ENCODE data around the gene VWA5A.
"Not testable (repeated sequence)": the region's sequence is repeated elsewhere in the genome, so short reads cannot be mapped to it uniquely, and the experiment has no call there.

VWA5A gene

GRCh38 chr11:124119103-124119502 is 3.9 kb downstream of the VWA5A start:
- Histone ChIP-seq H3K27ac (no peak overlapping the region), H3K4me3 (IDR thresholded peaks at IDR 0.05; ENCODE audit: insufficient read depth, low read depth, low read length) (no peak overlapping the region), H3K9ac (no peak overlapping the region), H3K36me3 (ENCODE audit: insufficient read depth) (no peaks in the 10 kb centered on the region), H3K27me3 (ENCODE audit: insufficient read depth, low read depth) (no peaks in the 10 kb centered on the region), H3K79me2 (ENCODE audit: insufficient read depth, low read depth) (no peaks in the 10 kb centered on the region), H4K20me1 (ENCODE audit: insufficient read depth) (no peaks in the 10 kb centered on the region), H3K4me2 (no peak overlapping the region), H3K4me1 (ENCODE audit: low read depth, poor library complexity, severe bottlenecking) (peaks cover 3% of the 10 kb centered on the region), H2AFZ (ENCODE audit: low read depth) (no peak overlapping the region)
- TF ChIP-seq CTCF (conservative IDR thresholded peaks at IDR 0.05; ENCODE audit: low read depth, low read length) = no peak

GRCh38 chr11:124120891-124121290 is 5.6 kb downstream of the VWA5A start:
- Histone ChIP-seq H3K4me1 (ENCODE audit: low read depth, poor library complexity, severe bottlenecking) (peaks cover 3% of the 10 kb centered on the region), H2AFZ (ENCODE audit: low read depth) (no peak overlapping the region), H3K27ac (no peak overlapping the region), H3K9ac (no peak overlapping the region), H3K4me2 (no peak overlapping the region), H3K27me3 (ENCODE audit: insufficient read depth, low read depth) (no peaks in the 10 kb centered on the region), H3K36me3 (ENCODE audit: insufficient read depth) (no peaks in the 10 kb centered on the region), H3K4me3 (IDR thresholded peaks at IDR 0.05; ENCODE audit: insufficient read depth, low read depth, low read length) (no peak overlapping the region), H3K79me2 (ENCODE audit: insufficient read depth, low read depth) (no peaks in the 10 kb centered on the region), H4K20me1 (ENCODE audit: insufficient read depth) (no peaks in the 10 kb centered on the region)
- no peak for TF ChIP-seq CTCF (conservative IDR thresholded peaks at IDR 0.05; ENCODE audit: low read depth, low read length)

GRCh38 chr11:124122123-124122522 is 6.9 kb downstream of the VWA5A start:
- no peak overlapping the region for H3K4me3 ChIP-seq (IDR thresholded peaks at IDR 0.05; ENCODE audit: insufficient read depth, low read depth, low read length)
- no peaks in the 10 kb centered on the region for H4K20me1 ChIP-seq (ENCODE audit: insufficient read depth)
- TF ChIP-seq CTCF (conservative IDR thresholded peaks at IDR 0.05; ENCODE audit: low read depth, low read length) = no peak
- H3K79me2 ChIP-seq (ENCODE audit: insufficient read depth, low read depth) = no peaks in the 10 kb centered on the region
- H3K27ac ChIP-seq = no peak overlapping the region
- H3K36me3 ChIP-seq (ENCODE audit: insufficient read depth) = no peaks in the 10 kb centered on the region
- no peak overlapping the region for H3K9ac ChIP-seq
- H2AFZ ChIP-seq (ENCODE audit: low read depth) = no peak overlapping the region
- no peaks in the 10 kb centered on the region for H3K27me3 ChIP-seq (ENCODE audit: insufficient read depth, low read depth)
- H3K4me2 ChIP-seq = no peak overlapping the region
- peaks cover 3% of the 10 kb centered on the region for H3K4me1 ChIP-seq (ENCODE audit: low read depth, poor library complexity, severe bottlenecking)

- TF ChIP-seq CTCF (conservative IDR thresholded peaks at IDR 0.05; ENCODE audit: low read depth, low read length) = no peak
- Histone ChIP-seq H3K9ac (no peak overlapping the region), H3K27me3 (ENCODE audit: insufficient read depth, low read depth) (no peaks in the 10 kb centered on the region), H3K36me3 (ENCODE audit: insufficient read depth) (no peaks in the 10 kb centered on the region), H3K4me3 (IDR thresholded peaks at IDR 0.05; ENCODE audit: insufficient read depth, low read depth, low read length) (no peak overlapping the region), H3K27ac (no peak overlapping the region), H3K4me1 (ENCODE audit: low read depth, poor library complexity, severe bottlenecking) (peaks cover 3% of the 10 kb centered on the region), H3K4me2 (no peak overlapping the region), H2AFZ (ENCODE audit: low read depth) (no peak overlapping the region), H4K20me1 (ENCODE audit: insufficient read depth) (no peaks in the 10 kb centered on the region), H3K79me2 (ENCODE audit: insufficient read depth, low read depth) (no peaks in the 10 kb centered on the region)
Measured at GRCh38 chr11:124123622-124124021, 8.4 kb downstream of the VWA5A start.

GRCh38 chr11:124127134-124127533 is 11.9 kb downstream of the VWA5A start:
- H3K4me1 ChIP-seq (ENCODE audit: low read depth, poor library complexity, severe bottlenecking); H3K27ac ChIP-seq; H3K9ac ChIP-seq; H3K27me3 ChIP-seq (ENCODE audit: insufficient read depth, low read depth); H3K79me2 ChIP-seq (ENCODE audit: insufficient read depth, low read depth); H4K20me1 ChIP-seq (ENCODE audit: insufficient read depth); H3K4me3 ChIP-seq (IDR thresholded peaks at IDR 0.05; ENCODE audit: insufficient read depth, low read depth, low read length); H3K36me3 ChIP-seq (ENCODE audit: insufficient read depth); H2AFZ ChIP-seq (ENCODE audit: low read depth); H3K4me2 ChIP-seq: not testable (repeated sequence)

Data from KMS-11 (cell line).